GM23338 (cell line): ENCODE data around the gene MAGI1. TPM values are rescaled to one million over a fixed set of nuclear protein-coding genes. Genes with fewer than 3 reads are reported as not detected.

ENCODE experiments used
- ATAC-seq: fragments of 200-7000 bp; cut with Tn5 transposase; 3 replicates; pipeline ENCODE4 v1.9.1; 2020
- DNase-seq: peaks from one replicate; pipeline ENCODE4 v3.0.0-alpha.2; 2015; ENCODE audit warnings: low spot score
- H2AFZ ChIP-seq: fragments of 200-600 bp; sonication (generic); 2 replicates; pipeline ENCODE4 v1.8.0; 2016; ENCODE audit warnings: antibody characterized with exemption, mild to moderate bottlenecking, moderate library complexity
- H3F3A ChIP-seq: fragments of 200-600 bp; sonication (generic); replicated peaks from 2 replicates; pipeline ENCODE4 v1.8.0; 2017; ENCODE audit warnings: antibody characterized with exemption, mixed run types, low read depth
- H3K27ac ChIP-seq: fragments of 200-600 bp; sonication (generic); 2 replicates; pipeline ENCODE4 v1.6.1; 2016; ENCODE audit warnings: low read depth
- H3K27me3 ChIP-seq: fragments of 200-600 bp; sonication (generic); 2 replicates; pipeline ENCODE4 v1.8.0; 2016; ENCODE audit warnings: mild to moderate bottlenecking, mixed run types, moderate library complexity; ENCODE audit not compliant: insufficient read depth
- H3K36me3 ChIP-seq: fragments of 200-600 bp; sonication (generic); 2 replicates; pipeline ENCODE4 v1.8.0; 2016; ENCODE audit warnings: mild to moderate bottlenecking; ENCODE audit not compliant: insufficient read depth
- H3K4me1 ChIP-seq: fragments of 200-600 bp; sonication (generic); 2 replicates; pipeline ENCODE4 v1.8.0; 2016; ENCODE audit warnings: mild to moderate bottlenecking, moderate library complexity; ENCODE audit not compliant: insufficient read depth
- H3K4me2 ChIP-seq: fragments of 200-600 bp; sonication (generic); 2 replicates; pipeline ENCODE4 v1.7.1; 2017; ENCODE audit warnings: mixed run types
- H3K4me3 ChIP-seq: fragments of 200-600 bp; sonication (generic); 2 replicates; pipeline ENCODE4 v1.6.1; 2016; ENCODE audit warnings: mixed run types
- H3K79me2 ChIP-seq: fragments of 200-600 bp; sonication (generic); replicated peaks from 2 replicates; pipeline ENCODE4 v1.8.0; 2017; ENCODE audit warnings: mild to moderate bottlenecking; ENCODE audit not compliant: insufficient read depth
- H3K9me2 ChIP-seq: fragments of 200-600 bp; sonication (generic); 2 replicates; pipeline ENCODE4 v1.8.0; 2017; ENCODE audit not compliant: insufficient read depth
- H4K20me1 ChIP-seq: fragments of 200-600 bp; sonication (generic); replicated peaks from 2 replicates; pipeline ENCODE4 v1.8.0; 2017; ENCODE audit warnings: mild to moderate bottlenecking; ENCODE audit not compliant: insufficient read depth
- H3K27ac Mint-ChIP-seq: 2 replicates; pipeline ENCODE4 v1.8.0; 2020; ENCODE audit warnings: inconsistent platforms, mild to moderate bottlenecking, moderate library complexity, mixed read lengths
- H3K27me3 Mint-ChIP-seq: 3 replicates; pipeline ENCODE4 v1.8.0; 2022; ENCODE audit warnings: low read depth, mild to moderate bottlenecking, moderate library complexity, mixed read lengths, inconsistent platforms; ENCODE audit not compliant: insufficient read depth, poor library complexity
- H3K36me3 Mint-ChIP-seq: 3 replicates; pipeline ENCODE4 v1.8.0; 2021; ENCODE audit warnings: low read depth, mild to moderate bottlenecking, inconsistent platforms, moderate library complexity, mixed read lengths
- H3K4me1 Mint-ChIP-seq: 3 replicates; pipeline ENCODE4 v1.8.0; 2020; ENCODE audit warnings: mild to moderate bottlenecking, inconsistent platforms, mixed read lengths
- H3K4me3 Mint-ChIP-seq: 3 replicates; pipeline ENCODE4 v1.8.0; 2021; ENCODE audit warnings: moderate library complexity, mild to moderate bottlenecking, inconsistent platforms, mixed read lengths
- H3K9me3 Mint-ChIP-seq: 3 replicates; pipeline ENCODE4 v1.8.0; 2020; ENCODE audit warnings: moderate library complexity, mild to moderate bottlenecking, inconsistent platforms, mixed read lengths
- CREB1 ChIP-seq: fragments of 250-450 bp; sonication (Bioruptor Pico); IDR thresholded peaks from 2 replicates; pipeline ENCODE4 v1.5.0; 2020; ENCODE audit warnings: low read depth, mild to moderate bottlenecking, moderate library complexity
- CTCF ChIP-seq, 2 experiments: fragments of 200-600 bp in 1 of 2; sonication (generic) in 1 of 2; conservative IDR thresholded peaks; 2 replicates each; pipeline versions ENCODE4 v1.5.1 to v1.6.1; 2016 to 2017; ENCODE audit warnings: antibody characterized with exemption in 2 of 2, low read depth in 2 of 2, mild to moderate bottlenecking in 2 of 2, moderate library complexity in 1 of 2
- ETS1 ChIP-seq: IDR thresholded peaks from 2 replicates; pipeline ENCODE4 v1.6.1; 2016; ENCODE audit warnings: antibody characterized with exemption
- EZH2 ChIP-seq: fragments of 200-600 bp; sonication (generic); IDR thresholded peaks from one replicate; pipeline ENCODE4 v1.8.0; 2017; ENCODE audit warnings: antibody characterized with exemption, mild to moderate bottlenecking, low read depth; ENCODE audit not compliant: unreplicated experiment
- EZH2phosphoT487 ChIP-seq: fragments of 200-600 bp; sonication (generic); IDR thresholded peaks from one replicate; pipeline ENCODE4 v1.8.1; 2018; ENCODE audit warnings: antibody characterized with exemption; ENCODE audit not compliant: unreplicated experiment
- JUNB ChIP-seq: IDR thresholded peaks from one replicate; pipeline ENCODE4 v1.6.1; 2016; ENCODE audit warnings: antibody characterized with exemption; ENCODE audit not compliant: unreplicated experiment
- NANOG ChIP-seq: IDR thresholded peaks from 2 replicates; pipeline ENCODE4 v1.6.1; 2016; ENCODE audit warnings: antibody characterized with exemption, borderline replicate concordance
- POLR2AphosphoS5 ChIP-seq: IDR thresholded peaks from 2 replicates; pipeline ENCODE4 v1.6.1; 2016; ENCODE audit warnings: antibody characterized with exemption, low read depth
- REST ChIP-seq: IDR thresholded peaks from one replicate; pipeline ENCODE4 v1.6.1; 2018; ENCODE audit warnings: antibody characterized with exemption; ENCODE audit not compliant: unreplicated experiment
- STAT1 ChIP-seq: IDR thresholded peaks from one replicate; pipeline ENCODE4 v1.6.1; 2016; ENCODE audit warnings: antibody characterized with exemption; ENCODE audit not compliant: unreplicated experiment
- ZNF331 ChIP-seq: fragments of 250-450 bp; sonication (Bioruptor Pico); IDR thresholded peaks from 2 replicates; pipeline ENCODE4 v1.5.0; 2020; ENCODE audit warnings: low read depth, mild to moderate bottlenecking, moderate library complexity
- ZNF462 ChIP-seq: fragments of 250-450 bp; sonication (Bioruptor Pico); IDR thresholded peaks from 2 replicates; pipeline ENCODE4 v1.5.0; 2020; ENCODE audit warnings: mild to moderate bottlenecking, moderate library complexity
- polyA plus RNA-seq: library from polyadenylated mRNA; unstranded; fragments of >200 nt; fragmentation: Nextera tagmentation; extraction: Ambion mirVana; gene quantifications from 2 replicates; pipeline ENCODE4 v1.2.1, GENCODE V29; 2016
- total RNA-seq: library from RNA; depleted of rRNA; stranded (reverse); fragments of >200 nt; shearing (Covaris generic); gene quantifications from 2 replicates; pipeline ENCODE4 v1.2.3, GENCODE V29; 2014

Gene MAGI1
- total and polyA plus RNA-seq, 2 experiments from 2014 or later: 27.4 to 71.2 TPM

GRCh38 chr3:65899226-65899625 lies 139.5 kb downstream of the MAGI1 start (continued):
- TF ChIP-seq ZNF462 (CRISPR knock-in tag) (no peak), ZNF331 (no peak), CREB1 (CRISPR knock-in tag) (no peak), NANOG (no peak), JUNB (no peak), EZH2phosphoT487 (no peak)

GRCh38 chr3:65897766-65898165 lies 141.0 kb downstream of the MAGI1 start:
- Mint-ChIP-seq H3K9me3 (no peaks in the 10 kb centered on the region), H3K4me1 (peaks cover 50% of the 10 kb centered on the region), H3K4me3 (no peak overlapping the region), H3K27me3 (peaks cover 7% of the 10 kb centered on the region), H3K36me3 (no peaks in the 10 kb centered on the region), H3K27ac (no peak overlapping the region)
- H3K4me2 ChIP-seq: no peak overlapping the region
- ATAC-seq (no peak), DNase-seq (no peak)
- peaks cover 76% of the 10 kb centered on the region for H3K79me2 ChIP-seq
- H3K4me3 ChIP-seq: no peak overlapping the region
- H3K9me2 ChIP-seq: no peaks in the 10 kb centered on the region
- 0 out of 2 replicates have a peak, but pooled peaks cover 3% of the 10 kb centered on the region for H3F3A ChIP-seq
- peaks cover 51% of the 10 kb centered on the region for H3K4me1 ChIP-seq
- H4K20me1 ChIP-seq: no peaks in the 10 kb centered on the region
- H3K27me3 ChIP-seq: no peaks in the 10 kb centered on the region
- H3K27ac ChIP-seq: no peak overlapping the region
- H3K36me3 ChIP-seq: no peaks in the 10 kb centered on the region
- no peak overlapping the region for H2AFZ ChIP-seq
- TF ChIP-seq CREB1 (CRISPR knock-in tag) (no peak), CTCF (conservative IDR thresholded peaks at IDR 0.05; ENCODE audit: low read depth in 2 of 2) (no peak), ZNF331 (no peak), REST (no peak), EZH2 (no peak), STAT1 (no peak), NANOG (no peak), ETS1 (no peak), POLR2AphosphoS5 (no peak), JUNB (no peak)
